HEK293 (cell line): Measurements from ENCODE around the gene TMEM145.

ENCODE experiments used
- KLF7 ChIP-seq: fragments of 450-650 bp; formaldehyde crosslinking; IDR thresholded peaks from 2 replicates; pipeline ENCODE4 v1.5.1; 2016; ENCODE audit warnings: missing biosample characterization, missing genetic modification characterization, borderline replicate concordance
- ZNF18 ChIP-seq: fragments of 450-650 bp; formaldehyde crosslinking; IDR thresholded peaks from 2 replicates; pipeline ENCODE4 v1.5.1; 2016; ENCODE audit warnings: missing biosample characterization, missing genetic modification characterization
- ZNF488 ChIP-seq: fragments of 450-650 bp; formaldehyde crosslinking; IDR thresholded peaks from 2 replicates; pipeline ENCODE4 v1.5.1; 2016; ENCODE audit warnings: missing biosample characterization, missing genetic modification characterization
- ZSCAN30 ChIP-seq: fragments of 450-650 bp; IDR thresholded peaks from 2 replicates; pipeline ENCODE4 v1.5.1; 2018; ENCODE audit warnings: missing biosample characterization, mild to moderate bottlenecking, missing genetic modification characterization, moderate library complexity

- TF ChIP-seq KLF7 (tag by site-specific recombination) (no peak), ZSCAN30 (tag by site-specific recombination) (no peak), ZNF18 (tag by site-specific recombination) (no peak), ZNF488 (tag by site-specific recombination) (no peak)
Observed at GRCh38 chr19:42353341-42354015, 40.4 kb downstream of the TMEM145 start.
